Activated CD4-positive, CD25-positive, alpha-beta regulatory T cell treated with anti-CD3 and anti-CD28 coated beads, Interleukin-2, amount 50 U/mL, for 24 hours (primary cell): ENCODE measurements around the gene TMF1.

Source experiments
- ATAC-seq, 2 donors: fragments of 150-1000 bp; cut with Tn5 transposase; one replicate each; pipeline ENCODE4 v1.10.0; 2021; ENCODE audit warnings: mild to moderate bottlenecking in 1 of 2, moderate library complexity in 1 of 2

TMF1 gene

GRCh38 chr3:68974711-68975110 lies 77.4 kb downstream of the TMF1 start:
- no peak for ATAC-seq

- ATAC-seq: no peak
Observed at GRCh38 chr3:68973639-68974038, 78.5 kb downstream of the TMF1 start.

DNA sequence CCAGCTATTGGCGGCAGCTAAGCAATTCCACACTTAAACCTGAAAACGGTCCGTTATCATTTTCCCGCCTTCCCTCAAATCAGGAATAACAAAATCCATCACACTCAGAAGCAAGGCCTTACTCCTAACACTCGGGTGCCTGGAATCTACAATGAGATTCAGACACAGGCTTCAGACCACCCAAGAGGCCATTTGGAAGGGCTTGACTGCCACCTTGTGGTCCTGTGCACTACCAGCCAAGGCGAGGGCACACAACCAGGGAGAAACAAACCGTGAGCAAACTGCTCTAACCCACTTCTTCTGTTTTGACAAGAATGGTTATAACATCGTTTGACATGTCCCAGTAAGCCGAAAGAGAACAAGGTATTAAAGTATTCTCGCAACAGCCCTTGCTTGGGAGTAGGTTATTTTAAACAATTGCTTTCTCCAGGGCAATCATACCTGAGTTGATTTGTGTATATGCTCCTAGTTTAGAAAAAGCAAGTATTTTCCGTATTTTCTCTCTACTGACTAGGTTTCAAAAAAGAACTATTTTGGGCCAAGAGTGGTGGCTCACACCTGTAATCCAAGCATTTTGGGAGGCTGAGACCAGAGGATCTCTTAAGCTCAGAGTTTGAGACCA lies 79.7 kb downstream of the TMF1 start:
- peak in 1 of 2 donors; percentile 59 for ATAC-seq
